ENCODE data around the gene SLC12A8. TPM values are rescaled to one million over a fixed set of nuclear protein-coding genes. Genes with fewer than 3 reads are reported as not detected.

The SLC12A8 gene, protein sequence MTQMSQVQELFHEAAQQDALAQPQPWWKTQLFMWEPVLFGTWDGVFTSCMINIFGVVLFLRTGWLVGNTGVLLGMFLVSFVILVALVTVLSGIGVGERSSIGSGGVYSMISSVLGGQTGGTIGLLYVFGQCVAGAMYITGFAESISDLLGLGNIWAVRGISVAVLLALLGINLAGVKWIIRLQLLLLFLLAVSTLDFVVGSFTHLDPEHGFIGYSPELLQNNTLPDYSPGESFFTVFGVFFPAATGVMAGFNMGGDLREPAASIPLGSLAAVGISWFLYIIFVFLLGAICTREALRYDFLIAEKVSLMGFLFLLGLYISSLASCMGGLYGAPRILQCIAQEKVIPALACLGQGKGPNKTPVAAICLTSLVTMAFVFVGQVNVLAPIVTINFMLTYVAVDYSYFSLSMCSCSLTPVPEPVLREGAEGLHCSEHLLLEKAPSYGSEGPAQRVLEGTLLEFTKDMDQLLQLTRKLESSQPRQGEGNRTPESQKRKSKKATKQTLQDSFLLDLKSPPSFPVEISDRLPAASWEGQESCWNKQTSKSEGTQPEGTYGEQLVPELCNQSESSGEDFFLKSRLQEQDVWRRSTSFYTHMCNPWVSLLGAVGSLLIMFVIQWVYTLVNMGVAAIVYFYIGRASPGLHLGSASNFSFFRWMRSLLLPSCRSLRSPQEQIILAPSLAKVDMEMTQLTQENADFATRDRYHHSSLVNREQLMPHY
- total RNA-seq = 0.16 and 0.38 TPM in 2 replicates

GRCh38 chr3:125212509-125213363 lies at the start of gene SLC12A8:
TSS of gene SLC12A8 (minus strand) at chr3:125212748. CDS start at chr3:125211349, 1,399 bp downstream.

DNA sequence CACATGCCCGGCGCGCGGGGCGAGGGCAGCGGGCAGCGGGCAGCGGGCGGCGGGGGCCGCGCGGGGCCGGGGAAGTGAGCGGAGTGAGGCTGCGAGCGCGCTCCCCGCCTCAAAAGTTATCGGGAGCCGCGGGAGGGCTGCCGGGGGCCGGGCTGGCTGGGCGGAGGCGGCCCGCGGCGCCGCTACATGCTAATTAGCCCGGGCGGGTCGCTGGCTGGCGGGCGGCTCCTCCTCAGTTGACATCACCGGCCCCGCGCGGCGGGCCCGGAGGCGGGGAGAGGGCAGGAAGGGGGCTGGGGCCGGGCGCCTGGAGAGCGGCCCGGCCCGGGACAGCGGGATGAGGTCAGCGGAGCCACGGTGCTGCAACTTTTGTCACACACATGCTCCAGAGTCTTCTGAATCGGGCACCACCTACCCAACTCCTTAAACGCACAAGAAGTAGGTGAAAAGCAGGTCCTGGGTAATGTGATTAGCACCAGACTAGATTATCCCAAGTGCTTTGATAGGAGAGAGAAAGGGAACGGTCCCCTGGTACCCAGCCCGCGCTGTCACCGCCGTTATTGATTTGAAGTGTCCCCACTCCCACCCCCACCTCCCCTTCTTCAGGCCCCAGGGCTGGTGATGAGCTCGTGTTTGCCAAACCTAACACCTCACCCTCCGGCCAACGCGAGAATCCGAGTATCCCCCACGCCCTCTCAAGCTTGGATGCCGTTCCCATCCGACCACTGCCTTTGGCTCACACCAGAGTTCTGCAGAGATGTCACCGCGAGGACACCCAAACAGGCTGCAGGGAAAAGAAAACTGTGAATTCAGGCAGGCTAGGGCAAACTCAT lies 156.4 kb downstream of the SLC12A8 start, which contains the start of gene HEG1:
Gene HEG1 (minus strand): TSS at position 85 of the 833 bp plus-strand sequence. CDS start 107 bp downstream, outside the sequence.

Other genes with a start within 250 kb of the SLC12A8 start
- 35.0 and 92.2 TPM in 2 replicates for gene HEG1, start 156.8 kb downstream of the SLC12A8 start, total RNA-seq
- 16.4 and 40.3 TPM in 2 replicates for gene ZNF148, start 162.6 kb upstream of the SLC12A8 start, total RNA-seq